ENCODE measurements around the gene SETD3. TPM values are rescaled to one million over a fixed set of nuclear protein-coding genes. Genes with fewer than 3 reads are reported as not detected.

Gene SETD3
- total and polyA plus RNA-seq, 10 of the 15 experiments (the other 5 are each of a cell fraction or from before 2014, with no cell fraction given), result 11.3 to 44.2 (median 36.5) TPM

- BruUV-seq (replicated peaks), result no TSS peak
- Histone ChIP-seq H3K27me3 (replicated peaks in 1 of 2; ENCODE audit: control insufficient read depth in 2 of 2, insufficient read depth in 2 of 2, low read length in 1 of 2) (peaks cover 0 to 3% of the 10 kb centered on the region in 2 experiments; a peak in 1 of 4 replicates), H3K4me1 (ENCODE audit: control insufficient read depth, insufficient read depth, low read length) (peaks cover 4% of the 10 kb centered on the region), H3K4me3 (no peak overlapping the region), H3K36me3 (ENCODE audit: control insufficient read depth in 2 of 2, insufficient read depth in 2 of 2, low read length in 1 of 2) (no peaks in the 10 kb centered on the region), H3K9me3 (replicated peaks; ENCODE audit: control insufficient read depth, insufficient read depth, low read length) (no peaks in the 10 kb centered on the region), H3K9ac (ENCODE audit: control insufficient read depth, insufficient read depth, low read length) (no peak overlapping the region), H3K4me2 (ENCODE audit: control insufficient read depth, insufficient read depth) (no peak overlapping the region), H3K79me2 (ENCODE audit: control insufficient read depth, insufficient read depth, low read length) (no peaks in the 10 kb centered on the region), H3K27ac (ENCODE audit: control insufficient read depth, insufficient read depth) (no peak overlapping the region), H4K20me1 (ENCODE audit: control insufficient read depth, insufficient read depth) (no peaks in the 10 kb centered on the region), H2AFZ (ENCODE audit: control insufficient read depth, low read depth, low read length) (no peak overlapping the region)
- ATAC-seq, result no peak
- in situ Hi-C loops (cut with MboI) (no loop called here), intact Hi-C loops (cut with micrococcal nuclease; ENCODE audit: unreplicated experiment) (no loop called here)
- no peak for DNase-seq (ENCODE audit: low read depth, low spot score)
- CTCF ChIA-PET, result interaction anchor here (0.6 to 11.5 kb wide), 8 partner anchors 10 to 101 kb away, joined by 3 to 233 read pairs (median 5); no protein-coding TSS in a partner anchor
- no peak for FAIRE-seq
- 16% methylated on average over 5 of the region's 5 CpGs for WGBS (ENCODE audit: insufficient coverage, insufficient replicate concordance, low lambda C conversion rate, missing lambda C conversion rate)
- TF ChIP-seq PAX5 (IDR thresholded peaks at IDR 0.05; ENCODE audit: borderline replicate concordance, low read depth, low read length) (no peak), CBX3 (IDR thresholded peaks at IDR 0.05; ENCODE audit: borderline replicate concordance, low read depth) (no peak), ZNF384 (IDR thresholded peaks at IDR 0.05; ENCODE audit: borderline replicate concordance, low read depth, low read length) (peak; percentile 9; the same call in 1 of the 2 replicates), HDAC2 (IDR thresholded peaks at IDR 0.05) (no peak), RCOR1 (conservative IDR thresholded peaks at IDR 0.05; ENCODE audit: low read depth, low read length) (no peak)
- SMC1A ChIA-PET (ENCODE audit: uncharacterized antibody, unreplicated experiment), result interaction anchor here (0.6 to 1.3 kb wide), 2 partner anchors 25 to 27 kb away, joined by 3 read pairs; no protein-coding TSS in a partner anchor
- POLR2A ChIA-PET, result no interaction called here
- RAD21 ChIA-PET (ENCODE audit: unreplicated experiment), result interaction anchor here (0.7 kb wide), 1 partner anchor 81 kb away, joined by 3 read pairs; no protein-coding TSS in a partner anchor
Observed at GRCh38 chr14:99387880-99388279, 92.8 kb downstream of the SETD3 start.

GRCh38 chr14:99384450-99385417, 95.9 kb downstream of the SETD3 start:
- TF ChIP-seq SUPT20H (IDR thresholded peaks at IDR 0.05; ENCODE audit: borderline replicate concordance, control insufficient read depth, low read depth, low read length) (no peak), ESRRA (IDR thresholded peaks at IDR 0.05; ENCODE audit: low read length) (no peak)
- no peak overlapping the region for H3K4me3 ChIP-seq
- no peak overlapping the region for H3K4me2 ChIP-seq (ENCODE audit: control insufficient read depth, insufficient read depth)
- BruUV-seq (replicated peaks), result no TSS peak
- ChIA-PET POLR2A (no interaction called here), RAD21 (ENCODE audit: unreplicated experiment) (no interaction called here), CTCF (interaction anchor here (1.5 kb wide), 1 partner anchor 8 kb away, joined by 5 read pairs; no protein-coding TSS in a partner anchor), SMC1A (ENCODE audit: uncharacterized antibody, unreplicated experiment) (no interaction called here)
- H3K36me3 ChIP-seq (ENCODE audit: control insufficient read depth in 2 of 2, insufficient read depth in 2 of 2, low read length in 1 of 2), result no peaks in the 10 kb centered on the region
- no peaks in the 10 kb centered on the region for H3K9me3 ChIP-seq (replicated peaks; ENCODE audit: control insufficient read depth, insufficient read depth, low read length)
- no peak overlapping the region for H3K27ac ChIP-seq (ENCODE audit: control insufficient read depth, insufficient read depth)
- no peak overlapping the region for H3K9ac ChIP-seq (ENCODE audit: control insufficient read depth, insufficient read depth, low read length)
- H4K20me1 ChIP-seq (ENCODE audit: control insufficient read depth, insufficient read depth), result no peaks in the 10 kb centered on the region
- DNase-seq (ENCODE audit: low read depth, low spot score), result no peak
- intact Hi-C loops (cut with micrococcal nuclease; ENCODE audit: unreplicated experiment), result no loop called here
- no peaks in the 10 kb centered on the region for H3K79me2 ChIP-seq (ENCODE audit: control insufficient read depth, insufficient read depth, low read length)
- in situ Hi-C loops (cut with MboI), result no loop called here
- no peak for FAIRE-seq
- no peak for ATAC-seq
- WGBS (ENCODE audit: insufficient coverage, insufficient replicate concordance, low lambda C conversion rate, missing lambda C conversion rate), result 37% methylated on average over 20 of the region's 20 CpGs
- H3K4me1 ChIP-seq (ENCODE audit: control insufficient read depth, insufficient read depth, low read length), result peaks cover 4% of the 10 kb centered on the region
- no peak overlapping the region for H2AFZ ChIP-seq (ENCODE audit: control insufficient read depth, low read depth, low read length)
- H3K27me3 ChIP-seq (replicated peaks in 1 of 2; ENCODE audit: control insufficient read depth in 2 of 2, insufficient read depth in 2 of 2, low read length in 1 of 2), result peaks cover 0 to 3% of the 10 kb centered on the region in 2 experiments; a peak in 1 of 4 replicates

Measured in GM12878 (cell line).